GM04504 (cell line): Measurements from ENCODE around the gene KSR1.
"Not testable (repeated sequence)": the region's sequence is repeated elsewhere in the genome, so short reads cannot be mapped to it uniquely, and the experiment has no call there.

Source experiments
- DNase-seq: peaks from one replicate; pipeline ENCODE4 v3.0.0-alpha.2; 2012; ENCODE audit warnings: low read depth

KSR1 gene

GRCh38 chr17:27427166-27427862 is 28.9 kb upstream of the KSR1 start:
- DNase-seq, result not testable (repeated sequence)

- DNase-seq, result no peak
These were observed 27.3 kb upstream of the KSR1 start for GRCh38 chr17:27428781-27429505.

GRCh38 chr17:27429666-27430382 is 26.4 kb upstream of the KSR1 start:
- no peak for DNase-seq

GRCh38 chr17:27430383-27430840 is 25.8 kb upstream of the KSR1 start:
- no peak for DNase-seq

- no peak for DNase-seq
These were observed 25.3 kb upstream of the KSR1 start for GRCh38 chr17:27430882-27431491.

- no peak for DNase-seq
These were observed 22.7 kb upstream of the KSR1 start for GRCh38 chr17:27433521-27433920.

- peak; percentile 56 for DNase-seq
These were observed 20.7 kb upstream of the KSR1 start for GRCh38 chr17:27435431-27436070.

- DNase-seq, result no peak
These were observed 17.8 kb upstream of the KSR1 start for GRCh38 chr17:27438348-27438998.

- no peak for DNase-seq
These were observed 16.9 kb upstream of the KSR1 start for GRCh38 chr17:27439342-27439741.

- no peak for DNase-seq
These were observed 13.5 kb upstream of the KSR1 start for GRCh38 chr17:27442702-27443101.

- DNase-seq, result no peak
These were observed 12.8 kb upstream of the KSR1 start for GRCh38 chr17:27443491-27443890.

GRCh38 chr17:27445971-27446370 is 10.3 kb upstream of the KSR1 start:
- DNase-seq, result no peak

- peak; percentile 43 for DNase-seq
These were observed 9.5 kb upstream of the KSR1 start for GRCh38 chr17:27446569-27447301.

- not testable (repeated sequence) for DNase-seq
These were observed 7.7 kb upstream of the KSR1 start for GRCh38 chr17:27448534-27448933.

- no peak for DNase-seq
These were observed 6.7 kb upstream of the KSR1 start for GRCh38 chr17:27449541-27449940.

- DNase-seq, result no peak
These were observed 6.3 kb upstream of the KSR1 start for GRCh38 chr17:27449988-27450387.

GRCh38 chr17:27450416-27450815 is 5.8 kb upstream of the KSR1 start:
- no peak for DNase-seq

- no peak for DNase-seq
These were observed 4.3 kb upstream of the KSR1 start for GRCh38 chr17:27451906-27452305.

- no peak for DNase-seq
These were observed 3.4 kb upstream of the KSR1 start for GRCh38 chr17:27452828-27453227.

- DNase-seq, result no peak
These were observed 2.8 kb upstream of the KSR1 start for GRCh38 chr17:27453471-27453870.

- no peak for DNase-seq
These were observed 2.2 kb upstream of the KSR1 start for GRCh38 chr17:27454089-27454488.
